ENCODE measurements around the gene ERBB4.

- TF ChIP-seq, protein P1, sequence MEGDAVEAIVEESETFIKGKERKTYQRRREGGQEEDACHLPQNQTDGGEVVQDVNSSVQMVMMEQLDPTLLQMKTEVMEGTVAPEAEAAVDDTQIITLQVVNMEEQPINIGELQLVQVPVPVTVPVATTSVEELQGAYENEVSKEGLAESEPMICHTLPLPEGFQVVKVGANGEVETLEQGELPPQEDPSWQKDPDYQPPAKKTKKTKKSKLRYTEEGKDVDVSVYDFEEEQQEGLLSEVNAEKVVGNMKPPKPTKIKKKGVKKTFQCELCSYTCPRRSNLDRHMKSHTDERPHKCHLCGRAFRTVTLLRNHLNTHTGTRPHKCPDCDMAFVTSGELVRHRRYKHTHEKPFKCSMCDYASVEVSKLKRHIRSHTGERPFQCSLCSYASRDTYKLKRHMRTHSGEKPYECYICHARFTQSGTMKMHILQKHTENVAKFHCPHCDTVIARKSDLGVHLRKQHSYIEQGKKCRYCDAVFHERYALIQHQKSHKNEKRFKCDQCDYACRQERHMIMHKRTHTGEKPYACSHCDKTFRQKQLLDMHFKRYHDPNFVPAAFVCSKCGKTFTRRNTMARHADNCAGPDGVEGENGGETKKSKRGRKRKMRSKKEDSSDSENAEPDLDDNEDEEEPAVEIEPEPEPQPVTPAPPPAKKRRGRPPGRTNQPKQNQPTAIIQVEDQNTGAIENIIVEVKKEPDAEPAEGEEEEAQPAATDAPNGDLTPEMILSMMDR (IDR thresholded peaks at IDR 0.05; ENCODE audit: low read depth, low read length, poor library complexity, severe bottlenecking), result no peak
- no peak for TF ChIP-seq EZH2phosphoT487 (IDR thresholded peaks at IDR 0.05; ENCODE audit: borderline replicate concordance, low read length)
These were observed 368.2 kb downstream of the ERBB4 start for GRCh38 chr2:212170382-212170781.

Measured in DOHH2 (cell line).